GM18868 (cell line): ENCODE measurements around the gene DUOX2.
"Not testable (repeated sequence)": the region's sequence is repeated elsewhere in the genome, so short reads cannot be mapped to it uniquely, and the experiment has no call there.

ENCODE experiments used
- ATAC-seq: cut with Tn5 transposase; IDR thresholded peaks from one replicate; pipeline ENCODE4 v1.9.1; 2021; ENCODE audit warnings: mild to moderate bottlenecking, moderate library complexity; ENCODE audit not compliant: unreplicated experiment

DUOX2 gene

GRCh38 chr15:45120081-45120972, 6.4 kb upstream of the DUOX2 start:
- ATAC-seq = no peak

GRCh38 chr15:45118996-45119395, 5.0 kb upstream of the DUOX2 start:
- no peak for ATAC-seq

- peak; percentile 95 for ATAC-seq
Observed at GRCh38 chr15:45118131-45118588, 4.2 kb upstream of the DUOX2 start.

- peak; percentile 5 for ATAC-seq
Observed at GRCh38 chr15:45117308-45118130, 3.5 kb upstream of the DUOX2 start.

GRCh38 chr15:45116482-45117307, 2.7 kb upstream of the DUOX2 start:
- ATAC-seq = no peak

- no peak for ATAC-seq
Observed at GRCh38 chr15:45116006-45116481, 2.1 kb upstream of the DUOX2 start.

- no peak for ATAC-seq
Observed at GRCh38 chr15:45115312-45115820, 1.4 kb upstream of the DUOX2 start.

- ATAC-seq = no peak
Observed at GRCh38 chr15:45114751-45115085, 746 bp upstream of the DUOX2 start.

GRCh38 chr15:45113380-45113990, 487 bp downstream of the DUOX2 start:
- ATAC-seq = no peak

GRCh38 chr15:45112591-45113379, 1.2 kb downstream of the DUOX2 start:
- ATAC-seq = no peak

- no peak for ATAC-seq
Observed at GRCh38 chr15:45112143-45112590, 1.8 kb downstream of the DUOX2 start.

- no peak for ATAC-seq
Observed at GRCh38 chr15:45111390-45112142, 2.4 kb downstream of the DUOX2 start.

- ATAC-seq = no peak
Observed at GRCh38 chr15:45110256-45110820, 3.6 kb downstream of the DUOX2 start.

- ATAC-seq = no peak
Observed at GRCh38 chr15:45107941-45108630, 5.9 kb downstream of the DUOX2 start.

GRCh38 chr15:45106002-45106790, 7.8 kb downstream of the DUOX2 start:
- ATAC-seq = no peak

- no peak for ATAC-seq
Observed at GRCh38 chr15:45105586-45105985, 8.4 kb downstream of the DUOX2 start.

- ATAC-seq = not testable (repeated sequence)
Observed at GRCh38 chr15:45104170-45104569, 9.8 kb downstream of the DUOX2 start.
